Activated T-cell treated with anti-CD3 and anti-CD28 coated beads, Interleukin-2, amount 50 U/mL, for 1 hour (primary cell): ENCODE data around the gene ZHX3.

Source experiments
- DNase-seq: peaks from one replicate; pipeline ENCODE4 v3.0.0-alpha.2; 2020

Gene ZHX3

GRCh38 chr20:41290804-41291389, 26.6 kb downstream of the ZHX3 start:
- DNase-seq = no peak

- DNase-seq = no peak
Observed at GRCh38 chr20:41287327-41287726, 30.2 kb downstream of the ZHX3 start.

- no peak for DNase-seq
Observed at GRCh38 chr20:41286240-41286851, 31.2 kb downstream of the ZHX3 start.

- DNase-seq = no peak
Observed at GRCh38 chr20:41279546-41280225, 37.8 kb downstream of the ZHX3 start.

GRCh38 chr20:41278936-41279335, 38.6 kb downstream of the ZHX3 start:
- no peak for DNase-seq

GRCh38 chr20:41277049-41277448, 40.5 kb downstream of the ZHX3 start:
- no peak for DNase-seq

- no peak for DNase-seq
Observed at GRCh38 chr20:41276317-41276751, 41.2 kb downstream of the ZHX3 start.

GRCh38 chr20:41275301-41275731, 42.2 kb downstream of the ZHX3 start:
- no peak for DNase-seq

GRCh38 chr20:41274152-41274551, 43.4 kb downstream of the ZHX3 start:
- no peak for DNase-seq

GRCh38 chr20:41273445-41273844, 44.1 kb downstream of the ZHX3 start:
- DNase-seq = no peak

- DNase-seq = no peak
Observed at GRCh38 chr20:41272339-41272738, 45.2 kb downstream of the ZHX3 start.

GRCh38 chr20:41268917-41269652, 48.4 kb downstream of the ZHX3 start:
- no peak for DNase-seq

GRCh38 chr20:41268402-41268801, 49.1 kb downstream of the ZHX3 start:
- DNase-seq = no peak

GRCh38 chr20:41265938-41266337, 51.6 kb downstream of the ZHX3 start:
- no peak for DNase-seq

- no peak for DNase-seq
Observed at GRCh38 chr20:41264819-41265218, 52.7 kb downstream of the ZHX3 start.

- no peak for DNase-seq
Observed at GRCh38 chr20:41261790-41262717, 55.5 kb downstream of the ZHX3 start.

- no peak for DNase-seq
Observed at GRCh38 chr20:41261260-41261659, 56.3 kb downstream of the ZHX3 start.

GRCh38 chr20:41260734-41261220, 56.8 kb downstream of the ZHX3 start:
- no peak for DNase-seq

- DNase-seq = no peak
Observed at GRCh38 chr20:41259309-41259708, 58.2 kb downstream of the ZHX3 start.

GRCh38 chr20:41258474-41258873, 59.1 kb downstream of the ZHX3 start:
- no peak for DNase-seq

- DNase-seq = no peak
Observed at GRCh38 chr20:41256516-41256915, 61.0 kb downstream of the ZHX3 start.

GRCh38 chr20:41255655-41256054, 61.9 kb downstream of the ZHX3 start:
- DNase-seq = no peak
